ENCODE measurements around the gene H1-8.

DNA sequence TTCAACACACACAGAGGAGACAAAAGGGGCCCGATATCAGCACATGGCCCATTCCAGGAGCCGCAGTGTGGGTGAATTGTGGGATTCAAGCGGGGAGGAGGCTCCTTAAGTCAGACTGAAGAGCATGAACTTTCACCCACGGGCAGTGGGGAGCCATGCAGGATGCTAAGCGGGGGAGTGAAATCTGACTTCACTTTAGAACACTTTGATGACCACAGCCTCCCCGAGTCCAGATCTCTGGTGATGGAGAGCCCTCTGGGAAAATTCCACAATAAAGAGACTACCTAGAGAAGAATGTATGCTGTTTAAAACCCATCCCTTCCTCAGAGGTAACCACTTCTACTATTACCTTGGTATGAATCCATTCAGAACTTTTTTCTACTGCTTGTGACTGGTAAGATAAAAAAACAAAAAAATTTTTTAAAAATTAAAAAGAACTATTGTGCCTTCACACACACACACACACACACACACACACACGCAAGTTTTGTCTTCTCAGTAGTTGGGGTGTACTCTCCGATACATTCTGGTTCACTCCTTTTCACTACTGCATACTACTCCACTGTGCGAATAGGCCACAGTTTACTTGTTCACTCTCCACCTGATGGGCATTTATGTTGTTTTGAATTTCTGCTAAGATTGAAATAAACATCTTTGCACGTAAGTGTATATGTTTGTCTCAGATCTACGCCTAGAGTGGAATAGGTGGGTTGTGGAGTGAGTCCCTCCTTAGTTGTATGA, 2.0 kb upstream of the H1-8 start:
- TF ChIP-seq, protein P1, sequence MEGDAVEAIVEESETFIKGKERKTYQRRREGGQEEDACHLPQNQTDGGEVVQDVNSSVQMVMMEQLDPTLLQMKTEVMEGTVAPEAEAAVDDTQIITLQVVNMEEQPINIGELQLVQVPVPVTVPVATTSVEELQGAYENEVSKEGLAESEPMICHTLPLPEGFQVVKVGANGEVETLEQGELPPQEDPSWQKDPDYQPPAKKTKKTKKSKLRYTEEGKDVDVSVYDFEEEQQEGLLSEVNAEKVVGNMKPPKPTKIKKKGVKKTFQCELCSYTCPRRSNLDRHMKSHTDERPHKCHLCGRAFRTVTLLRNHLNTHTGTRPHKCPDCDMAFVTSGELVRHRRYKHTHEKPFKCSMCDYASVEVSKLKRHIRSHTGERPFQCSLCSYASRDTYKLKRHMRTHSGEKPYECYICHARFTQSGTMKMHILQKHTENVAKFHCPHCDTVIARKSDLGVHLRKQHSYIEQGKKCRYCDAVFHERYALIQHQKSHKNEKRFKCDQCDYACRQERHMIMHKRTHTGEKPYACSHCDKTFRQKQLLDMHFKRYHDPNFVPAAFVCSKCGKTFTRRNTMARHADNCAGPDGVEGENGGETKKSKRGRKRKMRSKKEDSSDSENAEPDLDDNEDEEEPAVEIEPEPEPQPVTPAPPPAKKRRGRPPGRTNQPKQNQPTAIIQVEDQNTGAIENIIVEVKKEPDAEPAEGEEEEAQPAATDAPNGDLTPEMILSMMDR (IDR thresholded peaks at IDR 0.05): no peak
- no peak for TF ChIP-seq POLR2A (IDR thresholded peaks at IDR 0.05)
